Measurements from ENCODE around the gene WWOX.

Gene WWOX

GRCh38 chr16:78102865-78103264, 3.4 kb downstream of the WWOX start:
- H3K4me1 ChIP-seq (ENCODE audit: control insufficient read depth, insufficient read depth, low read length): peaks cover 7% of the 10 kb centered on the region; the same call in 1 of the 2 replicates
- H3K4me3 ChIP-seq (ENCODE audit: low read depth, low read length): no peak overlapping the region
- H3K9ac ChIP-seq (ENCODE audit: low read depth, low read length): no peak overlapping the region
- no peak overlapping the region for H3K27ac ChIP-seq (ENCODE audit: low read depth, low read length)
- H3K27me3 ChIP-seq (ENCODE audit: control insufficient read depth, insufficient read depth, low read length): 0 out of 2 replicates have a peak, but pooled peaks cover 3% of the 10 kb centered on the region
- H3K9me3 ChIP-seq (ENCODE audit: control insufficient read depth, insufficient read depth, low read length): no peaks in the 10 kb centered on the region
- no peaks in the 10 kb centered on the region; the same call in 1 of the 2 replicates for H3K36me3 ChIP-seq (ENCODE audit: control insufficient read depth, insufficient read depth, low read length)

- Histone ChIP-seq H3K27ac (ENCODE audit: low read depth, low read length) (no peak overlapping the region), H3K4me3 (ENCODE audit: low read depth, low read length) (no peak overlapping the region), H3K9me3 (ENCODE audit: control insufficient read depth, insufficient read depth, low read length) (no peaks in the 10 kb centered on the region), H3K36me3 (ENCODE audit: control insufficient read depth, insufficient read depth, low read length) (peaks cover 8% of the 10 kb centered on the region), H3K27me3 (ENCODE audit: control insufficient read depth, insufficient read depth, low read length) (no peaks in the 10 kb centered on the region), H3K9ac (ENCODE audit: low read depth, low read length) (no peak overlapping the region), H3K4me1 (ENCODE audit: control insufficient read depth, insufficient read depth, low read length) (peaks cover 2% of the 10 kb centered on the region; the same call in 1 of the 2 replicates)
Measured at GRCh38 chr16:78105517-78105916, 6.1 kb downstream of the WWOX start.

GRCh38 chr16:78106686-78107085, 7.2 kb downstream of the WWOX start:
- Histone ChIP-seq H3K9me3 (ENCODE audit: control insufficient read depth, insufficient read depth, low read length) (no peaks in the 10 kb centered on the region), H3K4me1 (ENCODE audit: control insufficient read depth, insufficient read depth, low read length) (no peaks in the 10 kb centered on the region), H3K36me3 (ENCODE audit: control insufficient read depth, insufficient read depth, low read length) (peaks cover 15% of the 10 kb centered on the region), H3K9ac (ENCODE audit: low read depth, low read length) (no peak overlapping the region), H3K27ac (ENCODE audit: low read depth, low read length) (no peak overlapping the region), H3K27me3 (ENCODE audit: control insufficient read depth, insufficient read depth, low read length) (no peaks in the 10 kb centered on the region), H3K4me3 (ENCODE audit: low read depth, low read length) (no peak overlapping the region)

GRCh38 chr16:78108451-78108850, 9.0 kb downstream of the WWOX start:
- H3K9me3 ChIP-seq (ENCODE audit: control insufficient read depth, insufficient read depth, low read length): no peaks in the 10 kb centered on the region
- H3K36me3 ChIP-seq (ENCODE audit: control insufficient read depth, insufficient read depth, low read length): peaks cover 19% of the 10 kb centered on the region
- no peak overlapping the region for H3K4me3 ChIP-seq (ENCODE audit: low read depth, low read length)
- H3K27me3 ChIP-seq (ENCODE audit: control insufficient read depth, insufficient read depth, low read length): no peaks in the 10 kb centered on the region
- no peak overlapping the region for H3K27ac ChIP-seq (ENCODE audit: low read depth, low read length)
- H3K9ac ChIP-seq (ENCODE audit: low read depth, low read length): no peak overlapping the region
- H3K4me1 ChIP-seq (ENCODE audit: control insufficient read depth, insufficient read depth, low read length): no peaks in the 10 kb centered on the region

GRCh38 chr16:78113258-78113657, 13.8 kb downstream of the WWOX start:
- Histone ChIP-seq H3K9me3 (ENCODE audit: control insufficient read depth, insufficient read depth, low read length) (no peaks in the 10 kb centered on the region), H3K36me3 (ENCODE audit: control insufficient read depth, insufficient read depth, low read length) (peaks cover 51% of the 10 kb centered on the region), H3K27me3 (ENCODE audit: control insufficient read depth, insufficient read depth, low read length) (no peaks in the 10 kb centered on the region), H3K9ac (ENCODE audit: low read depth, low read length) (no peak overlapping the region), H3K4me3 (ENCODE audit: low read depth, low read length) (no peak overlapping the region), H3K4me1 (ENCODE audit: control insufficient read depth, insufficient read depth, low read length) (no peaks in the 10 kb centered on the region), H3K27ac (ENCODE audit: low read depth, low read length) (no peak overlapping the region)

- H3K27ac ChIP-seq (ENCODE audit: low read depth, low read length): no peak overlapping the region
- no peak overlapping the region for H3K4me3 ChIP-seq (ENCODE audit: low read depth, low read length)
- H3K36me3 ChIP-seq (ENCODE audit: control insufficient read depth, insufficient read depth, low read length): peaks cover 55% of the 10 kb centered on the region
- H3K9ac ChIP-seq (ENCODE audit: low read depth, low read length): no peak overlapping the region
- H3K9me3 ChIP-seq (ENCODE audit: control insufficient read depth, insufficient read depth, low read length): no peaks in the 10 kb centered on the region
- H3K27me3 ChIP-seq (ENCODE audit: control insufficient read depth, insufficient read depth, low read length): no peaks in the 10 kb centered on the region
- no peaks in the 10 kb centered on the region for H3K4me1 ChIP-seq (ENCODE audit: control insufficient read depth, insufficient read depth, low read length)
Measured at GRCh38 chr16:78115659-78116058, 16.2 kb downstream of the WWOX start.

- Histone ChIP-seq H3K27ac (ENCODE audit: low read depth, low read length) (no peak overlapping the region), H3K27me3 (ENCODE audit: control insufficient read depth, insufficient read depth, low read length) (no peaks in the 10 kb centered on the region), H3K9ac (ENCODE audit: low read depth, low read length) (no peak overlapping the region), H3K9me3 (ENCODE audit: control insufficient read depth, insufficient read depth, low read length) (no peaks in the 10 kb centered on the region), H3K36me3 (ENCODE audit: control insufficient read depth, insufficient read depth, low read length) (peaks cover 49% of the 10 kb centered on the region), H3K4me3 (ENCODE audit: low read depth, low read length) (no peak overlapping the region), H3K4me1 (ENCODE audit: control insufficient read depth, insufficient read depth, low read length) (no peaks in the 10 kb centered on the region)
Measured at GRCh38 chr16:78116946-78117345, 17.5 kb downstream of the WWOX start.

- Histone ChIP-seq H3K4me1 (ENCODE audit: control insufficient read depth, insufficient read depth, low read length) (no peaks in the 10 kb centered on the region), H3K4me3 (ENCODE audit: low read depth, low read length) (no peak overlapping the region), H3K27ac (ENCODE audit: low read depth, low read length) (no peak overlapping the region), H3K27me3 (ENCODE audit: control insufficient read depth, insufficient read depth, low read length) (no peaks in the 10 kb centered on the region), H3K9me3 (ENCODE audit: control insufficient read depth, insufficient read depth, low read length) (no peaks in the 10 kb centered on the region), H3K9ac (ENCODE audit: low read depth, low read length) (no peak overlapping the region), H3K36me3 (ENCODE audit: control insufficient read depth, insufficient read depth, low read length) (peaks cover 46% of the 10 kb centered on the region)
Measured at GRCh38 chr16:78117391-78117790, 17.9 kb downstream of the WWOX start.

GRCh38 chr16:78118469-78119025, 19.1 kb downstream of the WWOX start:
- Histone ChIP-seq H3K27ac (ENCODE audit: low read depth, low read length) (no peak overlapping the region), H3K4me1 (ENCODE audit: control insufficient read depth, insufficient read depth, low read length) (no peaks in the 10 kb centered on the region), H3K36me3 (ENCODE audit: control insufficient read depth, insufficient read depth, low read length) (peaks cover 46% of the 10 kb centered on the region), H3K4me3 (ENCODE audit: low read depth, low read length) (no peak overlapping the region), H3K27me3 (ENCODE audit: control insufficient read depth, insufficient read depth, low read length) (no peaks in the 10 kb centered on the region), H3K9ac (ENCODE audit: low read depth, low read length) (no peak overlapping the region), H3K9me3 (ENCODE audit: control insufficient read depth, insufficient read depth, low read length) (no peaks in the 10 kb centered on the region)

GRCh38 chr16:78122774-78123315, 23.4 kb downstream of the WWOX start:
- H3K27me3 ChIP-seq (ENCODE audit: control insufficient read depth, insufficient read depth, low read length): no peaks in the 10 kb centered on the region
- no peaks in the 10 kb centered on the region for H3K9me3 ChIP-seq (ENCODE audit: control insufficient read depth, insufficient read depth, low read length)
- H3K4me1 ChIP-seq (ENCODE audit: control insufficient read depth, insufficient read depth, low read length): no peaks in the 10 kb centered on the region
- no peak overlapping the region for H3K4me3 ChIP-seq (ENCODE audit: low read depth, low read length)
- no peak overlapping the region for H3K27ac ChIP-seq (ENCODE audit: low read depth, low read length)
- peaks cover 16% of the 10 kb centered on the region for H3K36me3 ChIP-seq (ENCODE audit: control insufficient read depth, insufficient read depth, low read length)
- no peak overlapping the region for H3K9ac ChIP-seq (ENCODE audit: low read depth, low read length)

GRCh38 chr16:78125112-78125844, 25.8 kb downstream of the WWOX start:
- Histone ChIP-seq H3K4me1 (ENCODE audit: control insufficient read depth, insufficient read depth, low read length) (no peaks in the 10 kb centered on the region), H3K9ac (ENCODE audit: low read depth, low read length) (no peak overlapping the region), H3K9me3 (ENCODE audit: control insufficient read depth, insufficient read depth, low read length) (no peaks in the 10 kb centered on the region), H3K27me3 (ENCODE audit: control insufficient read depth, insufficient read depth, low read length) (no peaks in the 10 kb centered on the region), H3K36me3 (ENCODE audit: control insufficient read depth, insufficient read depth, low read length) (no peaks in the 10 kb centered on the region), H3K27ac (ENCODE audit: low read depth, low read length) (no peak overlapping the region), H3K4me3 (ENCODE audit: low read depth, low read length) (no peak overlapping the region)
